Renal cortical epithelial cell (primary cell): ENCODE results near the gene RAG2. TPM values are rescaled to one million over a fixed set of nuclear protein-coding genes. Genes with fewer than 3 reads are reported as not detected.
A peak's percentile ranks its signal among the peaks of the same experiment; 100 is the strongest.

Experiments used
- DNase-seq: peaks from one replicate; pipeline ENCODE4 v3.0.0-alpha.2; 2011; ENCODE audit warnings: low read depth
- total RNA-seq: library from RNA; depleted of rRNA; stranded (reverse); fragments of >200 nt; gene quantifications from 2 replicates; pipeline ENCODE4 v1.2.3, GENCODE V29; 2014

The RAG2 gene
- not detected in 2 replicates for total RNA-seq

GRCh38 chr11:36598051-36598450, at the start of gene RAG2:
Gene RAG2 (minus strand): TSS chr11:36598236. CDS start chr11:36594168, 4,068 bp downstream.
- DNase-seq, result no peak

GRCh38 chr11:36638556-36638955, 40.5 kb upstream of the RAG2 start:
- peak; percentile 23 for DNase-seq

GRCh38 chr11:36635066-36635862, 37.2 kb upstream of the RAG2 start:
- DNase-seq, result no peak

GRCh38 chr11:36631774-36632173, 33.7 kb upstream of the RAG2 start:
- DNase-seq, result no peak

- peak; percentile 54 for DNase-seq
These were observed 30.8 kb upstream of the RAG2 start for GRCh38 chr11:36628765-36629244.

GRCh38 chr11:36628141-36628540, 30.1 kb upstream of the RAG2 start:
- DNase-seq, result no peak

GRCh38 chr11:36627471-36627870, 29.4 kb upstream of the RAG2 start:
- DNase-seq, result no peak

- no peak for DNase-seq
These were observed 29.0 kb upstream of the RAG2 start for GRCh38 chr11:36627006-36627405.

GRCh38 chr11:36623494-36623893, 25.5 kb upstream of the RAG2 start:
- no peak for DNase-seq

GRCh38 chr11:36622431-36623136, 24.5 kb upstream of the RAG2 start:
- peak; percentile 57 for DNase-seq

GRCh38 chr11:36620246-36620645, 22.2 kb upstream of the RAG2 start:
- no peak for DNase-seq

- DNase-seq, result no peak
These were observed 21.5 kb upstream of the RAG2 start for GRCh38 chr11:36619502-36619901.

- DNase-seq, result no peak
These were observed 20.5 kb upstream of the RAG2 start for GRCh38 chr11:36618363-36619047.

GRCh38 chr11:36617543-36618362, 19.7 kb upstream of the RAG2 start:
- no peak for DNase-seq

- DNase-seq, result no peak
These were observed 17.8 kb upstream of the RAG2 start for GRCh38 chr11:36615826-36616225.

- DNase-seq, result no peak
These were observed 11.3 kb upstream of the RAG2 start for GRCh38 chr11:36609383-36609782.

- no peak for DNase-seq
These were observed 10.6 kb upstream of the RAG2 start for GRCh38 chr11:36608491-36609199.

GRCh38 chr11:36605221-36606216, 7.5 kb upstream of the RAG2 start:
- DNase-seq, result no peak

- no peak for DNase-seq
These were observed 4.1 kb upstream of the RAG2 start for GRCh38 chr11:36602135-36602534.

GRCh38 chr11:36601155-36601554, 3.1 kb upstream of the RAG2 start:
- no peak for DNase-seq
